H1 (cell line): ENCODE results near the gene ANO9.

Source experiments
- CBX8 ChIP-seq: fragments of 300-800, 300-1000 bp; sonication (generic); IDR thresholded peaks from 2 replicates; pipeline ENCODE4 v1.7.1; 2016; ENCODE audit warnings: low read depth, low read length, borderline replicate concordance
- CEBPB ChIP-seq: IDR thresholded peaks from 2 replicates; pipeline ENCODE4 v1.6.1; 2012; ENCODE audit warnings: low read depth, low read length
- CTCF ChIP-seq, 3 experiments: IDR thresholded peaks; 1 replicate in 2 of 3; 2 replicates in 1 of 3; pipeline versions ENCODE4 v1.5.1 to v1.6.1; 2011; ENCODE audit warnings: low read length in 3 of 3, mild to moderate bottlenecking in 3 of 3, inconsistent platforms in 2 of 3, low read depth in 1 of 3, moderate library complexity in 1 of 3; ENCODE audit not compliant: insufficient read depth in 1 of 3; ENCODE audit errors: control extremely low read depth in 1 of 3
- EZH2 ChIP-seq: fragments of 200-600 bp; sonication (generic); IDR thresholded peaks from 2 replicates; pipeline ENCODE4 v1.7.1; 2012; ENCODE audit warnings: low read depth, mild to moderate bottlenecking, moderate library complexity, low read length, inconsistent platforms; ENCODE audit not compliant: severe bottlenecking
- POLR2A ChIP-seq, 2 experiments: IDR thresholded peaks; 1 replicate in 1 of 2; 2 replicates in 1 of 2; pipeline ENCODE4 v1.6.1; 2011; ENCODE audit warnings: low read depth in 2 of 2, low read length in 2 of 2, mild to moderate bottlenecking in 2 of 2; ENCODE audit errors: control extremely low read depth in 1 of 2
- POLR2AphosphoS5 ChIP-seq: IDR thresholded peaks from 2 replicates; pipeline ENCODE4 v1.6.1; 2011; ENCODE audit warnings: low read depth, low read length

- TF ChIP-seq CEBPB = no peak
- TF ChIP-seq POLR2AphosphoS5 = no peak
- TF ChIP-seq CTCF (IDR thresholded peaks at IDR 0.05; ENCODE audit: control extremely low read depth in 1 of 3, insufficient read depth in 1 of 3, low read depth in 1 of 3, low read length in 3 of 3) = no peak
- TF ChIP-seq POLR2A (IDR thresholded peaks at IDR 0.05; ENCODE audit: control extremely low read depth in 1 of 2, low read depth in 2 of 2, low read length in 2 of 2) = no peak
- TF ChIP-seq EZH2 = no peak
- TF ChIP-seq CBX8 = no peak
These were observed 781 bp downstream of the ANO9 start for GRCh38 chr11:441043-441417.
